Ovary (tissue), 3 donors: ENCODE measurements around the gene NXT1.

ENCODE experiments used
- CTCF ChIP-seq, 3 donors: fragments of 450-650 bp in 2 of 3; fragments of 200-600 bp in 1 of 3; IDR thresholded peaks; one replicate each; pipeline versions ENCODE4 v1.5.1 to v1.8.0; 2016 to 2022; ENCODE audit warnings: antibody characterized with exemption in 3 of 3, mild to moderate bottlenecking in 1 of 3
- EP300 ChIP-seq: sonication (generic); formaldehyde crosslinking; IDR thresholded peaks from one replicate; pipeline ENCODE4 v1.6.1; 2017; ENCODE audit warnings: antibody characterized with exemption
- POLR2A ChIP-seq: fragments of 450-650 bp; IDR thresholded peaks from one replicate; pipeline ENCODE4 v1.6.1; 2017; ENCODE audit warnings: antibody characterized with exemption, mild to moderate bottlenecking, moderate library complexity
- donor health status: DM: no; HTN: no; CAD: no.

DNA sequence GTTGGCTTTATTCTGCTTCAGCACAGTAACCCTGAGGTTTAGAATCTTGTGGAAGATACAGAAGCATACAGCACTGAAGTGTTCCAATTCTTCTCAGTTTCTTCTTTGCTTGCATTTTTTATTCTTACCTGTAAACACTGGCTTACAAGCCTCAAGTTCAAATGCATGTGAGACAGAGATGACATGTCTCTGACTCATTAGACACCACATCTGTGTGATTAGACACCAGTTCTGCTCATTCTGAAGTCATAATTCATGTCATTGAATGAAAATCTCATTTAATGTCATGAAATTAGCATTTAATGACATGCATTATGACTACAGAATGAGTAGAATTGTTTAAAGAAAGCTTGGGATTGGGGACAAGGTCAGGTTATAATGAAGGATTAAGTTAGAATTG lies 17.2 kb downstream of the NXT1 start:
- TF ChIP-seq CTCF (IDR thresholded peaks at IDR 0.05) (no peak), POLR2A (no peak), EP300 (no peak)
